ENCODE measurements around the gene CHRD.
"Not testable (repeated sequence)": the region's sequence is repeated elsewhere in the genome, so short reads cannot be mapped to it uniquely, and the experiment has no call there.

The CHRD gene

GRCh38 chr3:184417619-184418327, 37.9 kb downstream of the CHRD start:
- peak; percentile 53 for DNase-seq (ENCODE audit: low read depth)

- no peak for DNase-seq (ENCODE audit: low read depth)
Observed at GRCh38 chr3:184419171-184419570, 39.3 kb downstream of the CHRD start.

- no peak for DNase-seq (ENCODE audit: low read depth)
Observed at GRCh38 chr3:184423561-184423960, 43.7 kb downstream of the CHRD start.

- DNase-seq (ENCODE audit: low read depth) = no peak
Observed at GRCh38 chr3:184426691-184427141, 46.9 kb downstream of the CHRD start.

- peak; percentile 9 for DNase-seq (ENCODE audit: low read depth)
Observed at GRCh38 chr3:184428561-184429175, 48.8 kb downstream of the CHRD start.

- no peak for DNase-seq (ENCODE audit: low read depth)
Observed at GRCh38 chr3:184429786-184430185, 49.9 kb downstream of the CHRD start.

GRCh38 chr3:184430940-184431339, 51.1 kb downstream of the CHRD start:
- DNase-seq (ENCODE audit: low read depth) = no peak

GRCh38 chr3:184433178-184433577, 53.3 kb downstream of the CHRD start:
- not testable (repeated sequence) for DNase-seq (ENCODE audit: low read depth)

- DNase-seq (ENCODE audit: low read depth) = no peak
Observed at GRCh38 chr3:184439096-184439495, 59.2 kb downstream of the CHRD start.
